Right atrium auricular region (tissue), 2 donors: Measurements from ENCODE around the gene NXPH1. TPM values are rescaled to one million over a fixed set of nuclear protein-coding genes. Genes with fewer than 3 reads are reported as not detected.

Source experiments
- DNase-seq: peaks from one replicate; pipeline ENCODE4 v3.0.0-alpha.2; 2019; ENCODE audit warnings: low spot score
- H3K27ac ChIP-seq, 2 donors: fragments of 200-600 bp; sonication (generic); 1 replicate in 1 of 2; 2 replicates in 1 of 2; pipeline ENCODE4 v1.5.1; 2016 to 2019
- H3K27me3 ChIP-seq, 2 donors: fragments of 200-600 bp; sonication (generic); one replicate each; pipeline versions ENCODE4 v1.5.1 to v1.6.0; 2017 to 2019
- H3K36me3 ChIP-seq: fragments of 200-600 bp; sonication (generic); one replicate; pipeline ENCODE4 v1.5.1; 2016
- H3K4me1 ChIP-seq, 2 donors: fragments of 200-600 bp; sonication (generic); one replicate each; pipeline versions ENCODE4 v1.5.1 to v1.6.0; 2017 to 2019
- H3K4me3 ChIP-seq, 2 donors: fragments of 200-600 bp; sonication (generic); 1 replicate in 1 of 2; 2 replicates in 1 of 2; pipeline ENCODE4 v1.5.1; 2017 to 2019; ENCODE audit warnings: mild to moderate bottlenecking in 1 of 2, moderate library complexity in 1 of 2
- H3K9me3 ChIP-seq, 2 donors: fragments of 200-600 bp; sonication (generic); one replicate each; pipeline ENCODE4 v1.5.1; 2019
- CTCF ChIP-seq, 2 donors: fragments of 200-600 bp; sonication (generic); IDR thresholded peaks; one replicate each; pipeline ENCODE4 v1.5.1; 2019; ENCODE audit warnings: antibody characterized with exemption in 2 of 2
- total RNA-seq, 2 donors: library from RNA; depleted of rRNA; stranded (reverse); fragments of >200 nt; gene quantifications; one replicate each; pipeline ENCODE4 v1.1.0, GENCODE V29; 2016

The NXPH1 gene
- total RNA-seq, 2 donors from 2014 or later: not detected

GRCh38 chr7:8564281-8564680 is 130.9 kb downstream of the NXPH1 start:
- Histone ChIP-seq H3K9me3 (no peaks in the 10 kb centered on the region), H3K27me3 (no peaks in the 10 kb centered on the region), H3K4me3 (no peak overlapping the region), H3K4me1 (no peaks in the 10 kb centered on the region), H3K36me3 (no peaks in the 10 kb centered on the region), H3K27ac (no peak overlapping the region)
- no peak for DNase-seq
- no peak for TF ChIP-seq CTCF (IDR thresholded peaks at IDR 0.05)

GRCh38 chr7:8566016-8566415 is 132.6 kb downstream of the NXPH1 start:
- no peak overlapping the region for H3K4me3 ChIP-seq
- H3K27me3 ChIP-seq: no peaks in the 10 kb centered on the region
- no peaks in the 10 kb centered on the region for H3K4me1 ChIP-seq
- H3K9me3 ChIP-seq: no peaks in the 10 kb centered on the region
- no peaks in the 10 kb centered on the region for H3K36me3 ChIP-seq
- TF ChIP-seq CTCF (IDR thresholded peaks at IDR 0.05): no peak
- no peak for DNase-seq
- H3K27ac ChIP-seq: no peak overlapping the region

DNA sequence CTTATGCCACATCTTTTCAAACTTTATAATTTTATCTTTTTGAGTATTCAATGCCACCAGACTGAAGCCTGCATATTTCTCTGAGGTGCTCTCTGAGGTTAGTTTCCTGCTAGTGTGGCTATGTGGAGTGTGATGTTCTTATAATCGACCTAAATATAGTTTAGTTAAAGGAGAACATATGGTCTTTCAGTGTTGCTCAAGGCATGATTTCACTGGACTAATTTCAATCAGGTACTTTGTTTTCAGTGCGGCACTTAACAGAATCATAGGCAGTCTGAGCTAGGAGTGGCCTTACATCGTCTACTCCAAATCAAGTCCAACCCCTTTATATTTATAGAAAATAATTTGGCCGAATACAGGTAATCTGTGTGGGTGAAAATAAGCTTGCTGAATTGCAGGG is 134.2 kb downstream of the NXPH1 start:
- no peak for TF ChIP-seq CTCF (IDR thresholded peaks at IDR 0.05)
- no peaks in the 10 kb centered on the region for H3K36me3 ChIP-seq

DNA sequence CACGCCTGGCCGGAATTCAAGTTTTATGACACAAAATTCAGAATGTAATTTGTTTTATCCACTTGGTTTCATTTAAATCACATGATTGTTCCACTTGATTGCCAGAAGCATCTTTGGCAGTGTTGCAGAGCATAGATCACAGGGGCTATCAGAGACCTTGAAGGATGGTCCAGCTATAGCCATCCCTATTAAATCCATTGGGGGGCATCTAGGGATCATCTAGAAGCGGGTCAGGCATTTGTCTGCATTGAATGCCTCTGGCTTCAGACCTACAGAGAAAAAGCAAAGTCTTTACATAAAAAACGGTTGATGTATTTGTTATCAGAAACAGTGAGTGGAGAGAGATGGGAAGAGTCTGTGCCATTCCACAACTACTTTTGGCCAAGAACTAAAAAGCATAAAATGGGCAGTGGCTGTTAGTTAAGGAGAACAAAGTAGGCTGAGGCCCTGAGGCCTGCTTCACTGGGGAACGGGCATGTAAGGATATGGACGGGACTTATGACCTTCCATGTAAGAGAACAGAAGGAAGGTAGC is 146.3 kb downstream of the NXPH1 start:
- TF ChIP-seq CTCF (IDR thresholded peaks at IDR 0.05): no peak

More for the DNA sequence above, 134.2 kb downstream of the NXPH1 start:
- Histone ChIP-seq H3K9me3 (no peaks in the 10 kb centered on the region), H3K4me3 (no peak overlapping the region), H3K27me3 (no peaks in the 10 kb centered on the region), H3K4me1 (no peaks in the 10 kb centered on the region), H3K27ac (no peak overlapping the region)
- no peak for DNase-seq

GRCh38 chr7:8581842-8582241 is 148.4 kb downstream of the NXPH1 start:
- Histone ChIP-seq H3K36me3 (no peaks in the 10 kb centered on the region), H3K4me1 (no peaks in the 10 kb centered on the region), H3K4me3 (no peak overlapping the region), H3K9me3 (no peaks in the 10 kb centered on the region), H3K27me3 (no peaks in the 10 kb centered on the region), H3K27ac (no peak overlapping the region)
- no peak for DNase-seq
- no peak for TF ChIP-seq CTCF (IDR thresholded peaks at IDR 0.05)

More for the DNA sequence above, 146.3 kb downstream of the NXPH1 start:
- H3K36me3 ChIP-seq: no peaks in the 10 kb centered on the region
- H3K27ac ChIP-seq: no peak overlapping the region
- DNase-seq: no peak
- H3K9me3 ChIP-seq: no peaks in the 10 kb centered on the region
- no peaks in the 10 kb centered on the region for H3K27me3 ChIP-seq
- H3K4me1 ChIP-seq: no peaks in the 10 kb centered on the region
- no peak overlapping the region for H3K4me3 ChIP-seq

- Histone ChIP-seq H3K27me3 (no peaks in the 10 kb centered on the region), H3K4me1 (no peaks in the 10 kb centered on the region), H3K4me3 (no peak overlapping the region), H3K9me3 (no peaks in the 10 kb centered on the region), H3K27ac (no peak overlapping the region), H3K36me3 (no peaks in the 10 kb centered on the region)
- no peak for TF ChIP-seq CTCF (IDR thresholded peaks at IDR 0.05)
- DNase-seq: no peak
Observed at GRCh38 chr7:8582728-8583127, 149.3 kb downstream of the NXPH1 start.
